ENCODE data around the gene NFAT5.

NFAT5 gene

GRCh38 chr16:69706256-69706974 is 140.6 kb downstream of the NFAT5 start:
- TF ChIP-seq NFIC (IDR thresholded peaks at IDR 0.05) (no peak), CEBPB (IDR thresholded peaks at IDR 0.05) (peak; percentile 77)

- TF ChIP-seq RAD21 (IDR thresholded peaks at IDR 0.05; ENCODE audit: low read depth) (no peak), TAF1 (IDR thresholded peaks at IDR 0.05; ENCODE audit: low read depth) (no peak), CREB1 (IDR thresholded peaks at IDR 0.05; ENCODE audit: low read depth) (no peak), CEBPB (IDR thresholded peaks at IDR 0.05) (no peak), MAX (IDR thresholded peaks at IDR 0.05) (no peak), EGR1 (IDR thresholded peaks at IDR 0.05) (no peak), YY1 (IDR thresholded peaks at IDR 0.05; ENCODE audit: low read depth) (no peak), TCF12 (IDR thresholded peaks at IDR 0.05; ENCODE audit: low read depth) (no peak), NFIC (IDR thresholded peaks at IDR 0.05) (no peak), FOXM1 (IDR thresholded peaks at IDR 0.05; ENCODE audit: borderline replicate concordance, low read depth) (no peak), EP300 (IDR thresholded peaks at IDR 0.05; ENCODE audit: borderline replicate concordance) (no peak), TEAD4 (IDR thresholded peaks at IDR 0.05) (no peak), ZBTB7A (IDR thresholded peaks at IDR 0.05; ENCODE audit: low read depth) (no peak)
- TF ChIP-seq, protein P1, sequence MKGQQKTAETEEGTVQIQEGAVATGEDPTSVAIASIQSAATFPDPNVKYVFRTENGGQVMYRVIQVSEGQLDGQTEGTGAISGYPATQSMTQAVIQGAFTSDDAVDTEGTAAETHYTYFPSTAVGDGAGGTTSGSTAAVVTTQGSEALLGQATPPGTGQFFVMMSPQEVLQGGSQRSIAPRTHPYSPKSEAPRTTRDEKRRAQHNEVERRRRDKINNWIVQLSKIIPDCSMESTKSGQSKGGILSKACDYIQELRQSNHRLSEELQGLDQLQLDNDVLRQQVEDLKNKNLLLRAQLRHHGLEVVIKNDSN (IDR thresholded peaks at IDR 0.05) = no peak
- TF ChIP-seq, protein P2, sequence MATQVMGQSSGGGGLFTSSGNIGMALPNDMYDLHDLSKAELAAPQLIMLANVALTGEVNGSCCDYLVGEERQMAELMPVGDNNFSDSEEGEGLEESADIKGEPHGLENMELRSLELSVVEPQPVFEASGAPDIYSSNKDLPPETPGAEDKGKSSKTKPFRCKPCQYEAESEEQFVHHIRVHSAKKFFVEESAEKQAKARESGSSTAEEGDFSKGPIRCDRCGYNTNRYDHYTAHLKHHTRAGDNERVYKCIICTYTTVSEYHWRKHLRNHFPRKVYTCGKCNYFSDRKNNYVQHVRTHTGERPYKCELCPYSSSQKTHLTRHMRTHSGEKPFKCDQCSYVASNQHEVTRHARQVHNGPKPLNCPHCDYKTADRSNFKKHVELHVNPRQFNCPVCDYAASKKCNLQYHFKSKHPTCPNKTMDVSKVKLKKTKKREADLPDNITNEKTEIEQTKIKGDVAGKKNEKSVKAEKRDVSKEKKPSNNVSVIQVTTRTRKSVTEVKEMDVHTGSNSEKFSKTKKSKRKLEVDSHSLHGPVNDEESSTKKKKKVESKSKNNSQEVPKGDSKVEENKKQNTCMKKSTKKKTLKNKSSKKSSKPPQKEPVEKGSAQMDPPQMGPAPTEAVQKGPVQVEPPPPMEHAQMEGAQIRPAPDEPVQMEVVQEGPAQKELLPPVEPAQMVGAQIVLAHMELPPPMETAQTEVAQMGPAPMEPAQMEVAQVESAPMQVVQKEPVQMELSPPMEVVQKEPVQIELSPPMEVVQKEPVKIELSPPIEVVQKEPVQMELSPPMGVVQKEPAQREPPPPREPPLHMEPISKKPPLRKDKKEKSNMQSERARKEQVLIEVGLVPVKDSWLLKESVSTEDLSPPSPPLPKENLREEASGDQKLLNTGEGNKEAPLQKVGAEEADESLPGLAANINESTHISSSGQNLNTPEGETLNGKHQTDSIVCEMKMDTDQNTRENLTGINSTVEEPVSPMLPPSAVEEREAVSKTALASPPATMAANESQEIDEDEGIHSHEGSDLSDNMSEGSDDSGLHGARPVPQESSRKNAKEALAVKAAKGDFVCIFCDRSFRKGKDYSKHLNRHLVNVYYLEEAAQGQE (IDR thresholded peaks at IDR 0.05; ENCODE audit: low read depth) = no peak
These were observed 141.2 kb downstream of the NFAT5 start for GRCh38 chr16:69706975-69707340.

- TF ChIP-seq ZBTB7A (IDR thresholded peaks at IDR 0.05; ENCODE audit: low read depth) = no peak
- TF ChIP-seq NFIC (IDR thresholded peaks at IDR 0.05) = no peak
- TF ChIP-seq TEAD4 (IDR thresholded peaks at IDR 0.05) = no peak
- no peak for TF ChIP-seq EP300 (IDR thresholded peaks at IDR 0.05; ENCODE audit: borderline replicate concordance)
- TF ChIP-seq YY1 (IDR thresholded peaks at IDR 0.05; ENCODE audit: low read depth) = no peak
These were observed 142.3 kb downstream of the NFAT5 start for GRCh38 chr16:69707920-69708683.

- TF ChIP-seq, protein P1 (IDR thresholded peaks at IDR 0.05) = no peak
- no peak for TF ChIP-seq MAX (IDR thresholded peaks at IDR 0.05)
- no peak for TF ChIP-seq EGR1 (IDR thresholded peaks at IDR 0.05)
- TF ChIP-seq TCF12 (IDR thresholded peaks at IDR 0.05; ENCODE audit: low read depth) = no peak
- no peak for TF ChIP-seq FOXM1 (IDR thresholded peaks at IDR 0.05; ENCODE audit: borderline replicate concordance, low read depth)
- no peak for TF ChIP-seq ZBTB7A (IDR thresholded peaks at IDR 0.05; ENCODE audit: low read depth)
- peak; percentile 71 for TF ChIP-seq RAD21 (IDR thresholded peaks at IDR 0.05; ENCODE audit: low read depth)
- no peak for TF ChIP-seq YY1 (IDR thresholded peaks at IDR 0.05; ENCODE audit: low read depth)
These were observed 143.8 kb downstream of the NFAT5 start for GRCh38 chr16:69709456-69710084.

GRCh38 chr16:69711115-69711740 is 145.5 kb downstream of the NFAT5 start:
- TF ChIP-seq YY1 (IDR thresholded peaks at IDR 0.05; ENCODE audit: low read depth) = no peak
- TF ChIP-seq TAF1 (IDR thresholded peaks at IDR 0.05; ENCODE audit: low read depth) = no peak
- TF ChIP-seq CREB1 (IDR thresholded peaks at IDR 0.05; ENCODE audit: low read depth) = no peak
- peak; percentile 95 for TF ChIP-seq EGR1 (IDR thresholded peaks at IDR 0.05)
- no peak for TF ChIP-seq RAD21 (IDR thresholded peaks at IDR 0.05; ENCODE audit: low read depth)
- TF ChIP-seq, protein P1 (IDR thresholded peaks at IDR 0.05) = no peak
- peak; percentile 22; the same call in 1 of the 2 replicates for TF ChIP-seq FOXM1 (IDR thresholded peaks at IDR 0.05; ENCODE audit: borderline replicate concordance, low read depth)
- peak; percentile 26; the same call in 1 of the 2 replicates for TF ChIP-seq TEAD4 (IDR thresholded peaks at IDR 0.05)
- no peak for TF ChIP-seq ZBTB7A (IDR thresholded peaks at IDR 0.05; ENCODE audit: low read depth)
- TF ChIP-seq CEBPB (IDR thresholded peaks at IDR 0.05) = no peak
- peak; percentile 57; the same call in 1 of the 2 replicates for TF ChIP-seq TCF12 (IDR thresholded peaks at IDR 0.05; ENCODE audit: low read depth)
- no peak for TF ChIP-seq EP300 (IDR thresholded peaks at IDR 0.05; ENCODE audit: borderline replicate concordance)
- TF ChIP-seq MAX (IDR thresholded peaks at IDR 0.05) = peak; percentile 43; the same call in 1 of the 2 replicates
- peak; percentile 95 for TF ChIP-seq NFIC (IDR thresholded peaks at IDR 0.05)
- TF ChIP-seq, protein P2 (IDR thresholded peaks at IDR 0.05; ENCODE audit: low read depth) = no peak

All from Ishikawa (cell line).